HL-60 (cell line): ENCODE measurements around the gene OR5AU1.

Experiments
- DNase-seq, 2 experiments: peaks; one replicate each; pipeline ENCODE4 v3.0.0-alpha.2; 2010 to 2020; ENCODE audit warnings: low read depth in 1 of 2, low spot score in 1 of 2
- H3K27ac ChIP-seq: fragments of 250-450 bp; sonication (Bioruptor Pico); replicated peaks from 2 replicates; pipeline ENCODE4 v1.5.1; 2020; ENCODE audit warnings: mild to moderate bottlenecking, moderate library complexity
- H3K27me3 ChIP-seq: fragments of 250-450 bp; sonication (Bioruptor Pico); 2 replicates; pipeline ENCODE4 v1.5.1; 2021; ENCODE audit warnings: mild to moderate bottlenecking, moderate library complexity; ENCODE audit not compliant: insufficient read depth, poor library complexity, severe bottlenecking
- H3K4me3 ChIP-seq: replicated peaks from 2 replicates; pipeline ENCODE4 v1.5.1; 2011; ENCODE audit warnings: mild to moderate bottlenecking, control low read depth, low read length; ENCODE audit not compliant: insufficient read depth
- CTCF ChIP-seq: IDR thresholded peaks from one replicate; pipeline ENCODE4 v1.5.1; 2011; ENCODE audit warnings: low read length, control low read depth, inconsistent platforms; ENCODE audit not compliant: insufficient read depth
- GABPA ChIP-seq: IDR thresholded peaks from 2 replicates; pipeline ENCODE4 v1.6.1; 2012; ENCODE audit warnings: low read depth
- POLR2AphosphoS5 ChIP-seq: IDR thresholded peaks from 2 replicates; pipeline ENCODE4 v1.6.1; 2012; ENCODE audit warnings: low read depth
- SPI1 ChIP-seq: IDR thresholded peaks from 2 replicates; pipeline ENCODE4 v1.6.1; 2012; ENCODE audit warnings: low read depth, mild to moderate bottlenecking, borderline replicate concordance
- TF ChIP-seq, protein P1 (sequence below): IDR thresholded peaks from 2 replicates; pipeline ENCODE4 v1.6.1; 2012; ENCODE audit warnings: low read depth; ENCODE audit not compliant: insufficient replicate concordance

OR5AU1 gene

DNA sequence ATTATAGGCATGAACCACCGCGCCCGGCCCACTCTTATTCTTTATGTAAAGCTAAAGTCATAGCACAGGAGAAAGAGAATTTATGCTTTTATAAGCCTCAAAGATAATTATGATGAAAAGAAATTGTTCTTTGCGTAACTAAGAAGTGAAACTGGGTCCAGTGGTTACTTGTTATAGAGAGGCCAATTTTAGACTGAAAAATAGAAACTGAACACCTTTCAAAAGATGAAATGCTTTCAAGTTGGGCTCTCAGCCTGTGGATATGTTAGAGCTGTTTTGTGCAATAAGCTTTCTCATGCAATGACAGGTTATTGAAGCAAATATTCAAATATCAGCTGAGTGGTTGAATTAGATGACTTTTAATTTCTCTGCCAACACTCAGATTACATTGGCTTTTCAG is 47.1 kb downstream of the OR5AU1 start:
- Histone ChIP-seq H3K4me3 (no peak overlapping the region), H3K27me3 (no peaks in the 10 kb centered on the region), H3K27ac (no peak overlapping the region)
- TF ChIP-seq SPI1 (no peak), GABPA (no peak), POLR2AphosphoS5 (no peak), CTCF (no peak)
- TF ChIP-seq, protein P1, sequence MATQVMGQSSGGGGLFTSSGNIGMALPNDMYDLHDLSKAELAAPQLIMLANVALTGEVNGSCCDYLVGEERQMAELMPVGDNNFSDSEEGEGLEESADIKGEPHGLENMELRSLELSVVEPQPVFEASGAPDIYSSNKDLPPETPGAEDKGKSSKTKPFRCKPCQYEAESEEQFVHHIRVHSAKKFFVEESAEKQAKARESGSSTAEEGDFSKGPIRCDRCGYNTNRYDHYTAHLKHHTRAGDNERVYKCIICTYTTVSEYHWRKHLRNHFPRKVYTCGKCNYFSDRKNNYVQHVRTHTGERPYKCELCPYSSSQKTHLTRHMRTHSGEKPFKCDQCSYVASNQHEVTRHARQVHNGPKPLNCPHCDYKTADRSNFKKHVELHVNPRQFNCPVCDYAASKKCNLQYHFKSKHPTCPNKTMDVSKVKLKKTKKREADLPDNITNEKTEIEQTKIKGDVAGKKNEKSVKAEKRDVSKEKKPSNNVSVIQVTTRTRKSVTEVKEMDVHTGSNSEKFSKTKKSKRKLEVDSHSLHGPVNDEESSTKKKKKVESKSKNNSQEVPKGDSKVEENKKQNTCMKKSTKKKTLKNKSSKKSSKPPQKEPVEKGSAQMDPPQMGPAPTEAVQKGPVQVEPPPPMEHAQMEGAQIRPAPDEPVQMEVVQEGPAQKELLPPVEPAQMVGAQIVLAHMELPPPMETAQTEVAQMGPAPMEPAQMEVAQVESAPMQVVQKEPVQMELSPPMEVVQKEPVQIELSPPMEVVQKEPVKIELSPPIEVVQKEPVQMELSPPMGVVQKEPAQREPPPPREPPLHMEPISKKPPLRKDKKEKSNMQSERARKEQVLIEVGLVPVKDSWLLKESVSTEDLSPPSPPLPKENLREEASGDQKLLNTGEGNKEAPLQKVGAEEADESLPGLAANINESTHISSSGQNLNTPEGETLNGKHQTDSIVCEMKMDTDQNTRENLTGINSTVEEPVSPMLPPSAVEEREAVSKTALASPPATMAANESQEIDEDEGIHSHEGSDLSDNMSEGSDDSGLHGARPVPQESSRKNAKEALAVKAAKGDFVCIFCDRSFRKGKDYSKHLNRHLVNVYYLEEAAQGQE, result no peak
- DNase-seq, result no peak

GRCh38 chr14:21107283-21107800 is 48.5 kb downstream of the OR5AU1 start:
- Histone ChIP-seq H3K27ac (peak overlapping the region; percentile 40), H3K4me3 (no peak overlapping the region), H3K27me3 (no peaks in the 10 kb centered on the region)
- DNase-seq, result no peak
- no peak for TF ChIP-seq POLR2AphosphoS5
- no peak for TF ChIP-seq GABPA
- no peak for TF ChIP-seq CTCF
- TF ChIP-seq, protein P1, result no peak
- TF ChIP-seq SPI1, result no peak

GRCh38 chr14:21106498-21107282 is 49.2 kb downstream of the OR5AU1 start:
- TF ChIP-seq, protein P1, result no peak
- TF ChIP-seq CTCF, result peak; percentile 90
- DNase-seq, result peak; percentile 63 to 87

More at GRCh38 chr14:21106498-21107282, 49.2 kb downstream of the OR5AU1 start:
- peak overlapping the region; percentile 40 for H3K27ac ChIP-seq
- H3K27me3 ChIP-seq, result no peaks in the 10 kb centered on the region
- peak overlapping the region; percentile 17; the same call in 1 of the 2 replicates for H3K4me3 ChIP-seq
